ENCODE results near the gene HHAT.

Gene HHAT

DNA sequence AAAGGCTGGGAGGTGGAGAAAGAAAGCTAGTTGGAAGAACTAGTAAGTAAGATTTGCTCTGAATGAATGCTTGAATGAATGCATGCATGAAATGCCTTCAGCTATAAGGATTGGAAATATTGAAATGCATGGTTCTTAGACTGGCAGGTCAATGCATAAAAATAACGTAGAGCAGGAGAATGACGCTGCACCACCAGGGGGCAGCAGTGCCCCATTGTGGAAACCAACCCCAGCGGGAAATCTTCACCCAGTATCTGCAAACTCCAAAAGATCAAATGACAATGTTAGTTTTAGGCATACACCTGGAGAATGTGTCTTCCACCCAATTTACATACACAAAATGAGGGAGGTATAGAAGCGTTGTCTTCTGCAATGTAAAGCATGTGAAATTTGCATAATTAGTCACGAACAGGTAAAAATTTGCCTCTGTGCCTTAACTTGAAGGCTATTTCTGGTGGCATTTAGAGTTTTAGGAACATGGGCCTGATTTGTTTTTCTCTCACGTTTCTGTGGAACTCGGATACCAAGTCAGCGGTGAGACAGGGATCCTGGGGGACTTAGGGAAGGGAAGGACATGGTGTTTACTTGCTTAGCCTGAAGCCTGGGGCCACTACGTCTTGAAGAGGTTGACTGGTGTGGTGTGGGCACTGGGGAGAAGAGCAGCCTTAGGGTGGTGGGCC, 78.6 kb downstream of the HHAT start:
- peak; percentile 64 for TF ChIP-seq GATA2 (IDR thresholded peaks at IDR 0.05; ENCODE audit: low read depth, low read length)
- TF ChIP-seq GATA3 (IDR thresholded peaks at IDR 0.05; ENCODE audit: low read depth, low read length), result no peak

DNA sequence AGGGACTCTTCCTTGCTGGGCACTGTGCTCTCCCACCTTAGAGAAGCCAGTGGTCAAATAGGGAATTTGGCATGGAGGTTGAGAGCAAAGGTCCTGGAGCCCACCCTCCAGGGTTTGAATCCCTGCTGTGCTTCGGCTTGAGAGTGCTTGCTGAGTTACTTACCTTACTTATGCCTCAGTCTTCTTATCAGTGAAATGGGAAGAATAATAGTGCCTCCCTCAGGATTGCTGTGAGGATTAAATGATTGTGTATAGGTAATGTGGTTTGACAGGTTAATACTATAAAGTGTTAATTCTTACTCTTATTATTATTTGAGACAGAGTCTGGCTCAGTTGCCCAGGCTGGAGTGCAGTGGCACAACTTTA, 79.2 kb downstream of the HHAT start:
- TF ChIP-seq GATA3 (IDR thresholded peaks at IDR 0.05; ENCODE audit: low read depth, low read length) (no peak), GATA2 (IDR thresholded peaks at IDR 0.05; ENCODE audit: low read depth, low read length) (no peak)

DNA sequence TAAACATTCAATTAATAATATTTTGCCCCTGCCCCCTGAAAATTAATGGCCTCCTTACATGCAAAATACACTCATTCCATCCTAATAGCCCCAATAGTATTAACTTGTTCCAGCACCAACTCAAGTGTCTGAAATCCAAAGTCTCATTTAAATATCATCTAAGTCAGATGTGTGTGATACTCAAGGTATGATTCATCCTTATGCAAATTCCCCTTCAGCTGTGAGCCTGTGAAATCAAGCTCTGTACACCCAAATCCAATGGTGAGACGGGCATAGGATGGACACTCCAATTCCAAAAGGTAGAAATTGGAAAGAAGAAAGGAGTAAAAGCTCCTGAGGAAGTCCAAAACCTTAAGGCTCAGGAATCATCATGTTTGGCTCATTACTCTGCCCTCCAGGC, 83.5 kb downstream of the HHAT start:
- TF ChIP-seq GATA3 (IDR thresholded peaks at IDR 0.05; ENCODE audit: low read depth, low read length), result no peak
- no peak for TF ChIP-seq GATA2 (IDR thresholded peaks at IDR 0.05; ENCODE audit: low read depth, low read length)

DNA sequence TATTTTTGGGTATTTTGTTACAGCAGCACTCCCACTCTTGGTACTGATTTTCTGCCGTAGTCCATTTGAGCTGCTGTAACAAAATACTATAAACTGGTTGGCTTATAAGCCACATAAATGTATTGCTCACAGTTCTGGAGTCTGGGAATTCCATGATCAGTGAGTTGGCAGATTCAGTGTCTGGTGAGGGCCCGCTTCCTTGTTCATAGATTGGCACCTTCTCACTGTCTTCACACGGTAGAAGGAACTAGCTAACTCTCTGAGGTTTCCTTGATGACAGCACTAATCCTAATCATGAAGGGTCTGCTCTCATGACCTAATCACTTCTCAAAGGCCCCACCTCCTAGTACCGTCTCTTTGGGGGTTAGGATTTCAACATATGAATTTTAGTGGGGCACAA, 85.2 kb downstream of the HHAT start:
- no peak for TF ChIP-seq GATA3 (IDR thresholded peaks at IDR 0.05; ENCODE audit: low read depth, low read length)
- TF ChIP-seq GATA2 (IDR thresholded peaks at IDR 0.05; ENCODE audit: low read depth, low read length), result no peak

DNA sequence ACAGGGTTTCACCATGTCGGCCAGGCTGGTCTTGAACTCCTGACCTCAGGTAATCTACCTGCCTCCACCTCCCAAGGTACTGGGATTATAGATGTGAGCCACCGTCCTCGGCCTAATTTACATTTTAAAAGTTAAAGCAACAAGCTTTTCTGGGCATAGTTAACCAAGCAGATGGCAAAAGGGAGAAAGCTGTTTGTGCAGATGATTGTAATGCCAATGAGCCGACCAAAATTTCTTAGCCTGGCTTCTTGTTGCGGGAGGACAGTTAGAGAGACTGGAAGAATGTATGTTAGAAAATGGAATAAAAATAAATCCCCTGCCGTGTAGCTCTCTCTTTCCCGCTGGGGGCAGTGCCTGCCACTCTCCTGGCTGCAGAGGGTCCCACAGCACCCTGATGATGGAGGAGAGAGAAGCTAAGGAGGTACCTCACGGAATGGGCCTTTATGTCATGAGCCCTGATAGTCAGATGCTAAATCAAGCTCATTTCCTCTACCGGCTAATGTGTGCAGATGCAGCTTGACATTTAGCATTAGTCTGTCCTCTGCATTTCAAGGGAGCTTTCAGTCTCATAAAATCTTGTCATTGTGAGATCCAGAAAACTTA, 87.2 kb downstream of the HHAT start:
- no peak for TF ChIP-seq GATA2 (IDR thresholded peaks at IDR 0.05; ENCODE audit: low read depth, low read length)
- TF ChIP-seq GATA3 (IDR thresholded peaks at IDR 0.05; ENCODE audit: low read depth, low read length), result no peak

DNA sequence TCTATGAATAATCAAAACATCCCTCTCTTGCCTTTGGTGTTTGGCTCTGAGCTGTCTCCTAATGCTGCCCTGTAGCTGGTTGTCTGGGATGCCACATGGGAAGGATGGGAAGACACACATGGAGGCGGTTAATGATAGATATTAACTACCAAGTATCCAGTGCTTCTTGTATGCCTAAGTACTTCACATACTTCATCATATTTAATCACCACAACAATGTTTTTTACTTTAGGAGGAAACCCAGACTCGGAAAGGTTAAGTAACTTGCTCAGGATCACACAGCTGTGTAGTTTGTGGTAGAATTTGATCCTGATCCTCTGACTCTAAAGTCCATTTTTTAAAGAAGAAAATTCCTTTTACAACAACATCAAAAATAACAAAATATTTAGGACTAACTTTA, 88.0 kb downstream of the HHAT start:
- TF ChIP-seq GATA3 (IDR thresholded peaks at IDR 0.05; ENCODE audit: low read depth, low read length) (no peak), GATA2 (IDR thresholded peaks at IDR 0.05; ENCODE audit: low read depth, low read length) (no peak)

DNA sequence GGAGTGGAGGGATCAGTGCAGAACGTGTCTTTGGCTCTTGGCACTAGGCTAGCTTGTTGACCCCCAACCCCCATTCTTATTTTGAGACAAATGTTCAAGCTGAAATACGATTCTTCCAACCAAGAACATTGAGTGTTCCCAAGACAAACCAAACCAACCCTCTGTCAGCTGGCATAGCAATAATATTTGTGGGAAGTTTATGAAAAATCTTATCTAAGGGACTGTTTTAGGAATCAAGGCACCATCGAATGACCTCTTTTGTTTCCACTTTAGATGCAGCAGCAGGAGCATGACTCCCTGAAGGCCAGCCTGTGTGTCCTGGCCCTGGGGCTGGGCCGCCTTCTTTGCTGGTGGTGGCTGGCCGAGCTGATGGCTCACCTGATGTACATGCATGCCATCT, 89.2 kb downstream of the HHAT start:
- no peak for TF ChIP-seq GATA2 (IDR thresholded peaks at IDR 0.05; ENCODE audit: low read depth, low read length)
- no peak for TF ChIP-seq GATA3 (IDR thresholded peaks at IDR 0.05; ENCODE audit: low read depth, low read length)

DNA sequence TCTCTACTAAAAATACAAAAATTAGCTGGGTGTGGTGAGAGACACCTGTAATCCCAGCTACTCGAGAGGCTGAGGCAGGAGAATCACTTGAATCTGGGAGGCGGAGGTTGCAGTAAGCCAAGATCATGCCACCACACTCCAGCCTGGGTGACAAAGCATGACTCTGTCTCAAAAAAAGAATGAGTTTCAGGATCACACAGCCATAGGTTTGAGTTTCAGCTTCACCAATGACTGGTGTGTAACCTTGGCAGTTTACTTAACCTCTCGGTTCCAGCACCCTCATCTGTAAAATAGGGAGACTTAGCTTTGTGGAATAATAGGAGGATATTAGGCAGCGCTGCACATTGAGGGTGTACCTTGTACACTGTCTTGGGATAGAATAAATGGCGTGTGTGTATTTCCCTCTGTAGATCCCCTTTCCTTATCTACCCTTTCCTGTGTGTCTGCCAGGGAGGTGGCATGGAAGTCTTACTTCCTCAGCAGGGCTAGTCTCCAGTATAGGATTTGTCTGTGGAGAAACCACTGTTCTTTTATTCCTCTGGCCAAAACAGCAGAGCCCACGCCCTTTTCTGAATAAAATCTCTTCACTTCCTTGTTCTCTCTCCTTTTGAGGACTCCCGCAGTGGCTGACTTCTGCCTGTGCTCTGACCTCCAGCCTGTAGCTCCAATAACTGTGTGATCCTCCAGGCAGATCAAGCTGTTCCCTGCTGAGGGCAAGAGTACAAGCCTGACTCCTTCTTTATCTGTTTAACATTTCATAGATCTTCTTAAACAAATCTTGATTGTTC, 90.4 kb downstream of the HHAT start:
- TF ChIP-seq GATA2 (IDR thresholded peaks at IDR 0.05; ENCODE audit: low read depth, low read length) (no peak), GATA3 (IDR thresholded peaks at IDR 0.05; ENCODE audit: low read depth, low read length) (no peak)

DNA sequence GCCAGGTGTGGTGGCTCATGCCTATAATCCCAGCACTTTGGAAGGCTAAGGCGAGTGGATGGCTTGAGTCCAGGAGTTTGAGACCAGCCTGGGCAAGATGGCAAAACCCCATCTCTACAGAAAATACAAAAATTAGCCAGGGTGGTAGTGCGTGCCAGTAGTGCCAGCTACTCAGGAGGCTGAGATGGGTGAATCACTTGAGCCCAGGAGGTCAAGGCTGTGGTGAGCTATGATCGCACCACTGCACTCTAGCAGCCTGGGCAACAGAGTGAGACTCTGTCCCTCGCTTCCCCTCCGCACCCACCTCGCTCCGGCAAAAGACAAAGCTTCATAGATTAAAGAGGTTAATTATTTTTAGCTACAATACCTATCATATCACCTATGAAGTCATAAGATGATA, 100.0 kb downstream of the HHAT start:
- TF ChIP-seq GATA3 (IDR thresholded peaks at IDR 0.05; ENCODE audit: low read depth, low read length) (no peak), GATA2 (IDR thresholded peaks at IDR 0.05; ENCODE audit: low read depth, low read length) (no peak)

DNA sequence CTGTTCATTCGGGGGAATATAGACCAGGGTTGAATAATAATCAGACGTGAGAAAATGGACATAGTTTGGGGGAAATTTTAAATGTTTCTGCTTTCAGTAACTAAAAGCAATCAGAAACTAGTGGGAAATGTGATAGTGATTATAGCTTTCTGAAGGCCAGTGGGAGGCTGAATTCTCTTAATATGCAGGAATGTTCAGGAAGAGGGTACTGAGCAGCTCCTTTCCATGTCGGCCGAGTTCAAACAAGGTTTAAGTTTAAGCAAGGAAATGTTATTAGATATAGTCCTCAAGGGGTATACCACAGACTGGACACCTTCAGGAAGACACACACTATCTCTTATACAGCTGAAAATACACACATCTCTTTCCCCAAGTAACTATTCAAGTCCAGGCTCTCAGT, 105.5 kb downstream of the HHAT start:
- TF ChIP-seq GATA2 (IDR thresholded peaks at IDR 0.05; ENCODE audit: low read depth, low read length), result no peak
- TF ChIP-seq GATA3 (IDR thresholded peaks at IDR 0.05; ENCODE audit: low read depth, low read length), result no peak

DNA sequence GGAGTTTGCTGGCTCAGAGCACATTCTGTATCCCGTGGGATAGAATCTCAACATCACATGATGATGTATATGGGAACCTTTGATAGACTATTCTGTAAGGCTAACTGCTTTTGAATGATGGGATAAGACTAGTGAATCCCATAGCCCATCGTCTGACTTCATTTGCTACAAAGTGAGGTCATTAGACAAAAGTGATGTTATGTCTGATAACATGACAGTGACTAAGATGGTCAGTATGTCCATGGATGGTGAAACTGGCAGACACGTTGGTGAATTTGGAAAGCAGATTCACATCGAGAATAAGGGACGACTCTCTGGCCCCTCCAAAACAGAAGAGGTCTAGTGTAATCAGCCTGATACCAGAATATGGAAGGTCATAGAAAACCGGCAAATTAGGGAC, 108.4 kb downstream of the HHAT start:
- TF ChIP-seq GATA3 (IDR thresholded peaks at IDR 0.05; ENCODE audit: low read depth, low read length) (no peak), GATA2 (IDR thresholded peaks at IDR 0.05; ENCODE audit: low read depth, low read length) (no peak)

DNA sequence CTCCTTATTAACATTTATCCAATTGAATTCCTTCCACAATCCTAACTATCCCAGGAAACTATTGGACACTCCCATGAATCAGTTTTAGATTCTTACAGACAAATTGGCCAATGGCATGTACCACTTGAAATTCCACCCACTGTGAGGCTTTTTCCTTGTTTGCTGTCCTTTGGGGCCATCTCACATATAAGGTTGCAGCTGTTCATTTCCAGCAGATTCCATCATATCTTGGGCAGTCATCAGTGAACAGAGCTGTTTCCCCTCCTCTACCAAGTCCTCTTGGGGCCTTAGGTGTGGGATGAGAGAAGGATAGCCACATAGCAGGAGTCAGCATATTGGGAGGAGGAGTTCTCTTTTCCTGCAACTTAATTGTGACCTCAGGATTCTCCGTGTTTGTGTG, 109.1 kb downstream of the HHAT start:
- TF ChIP-seq GATA2 (IDR thresholded peaks at IDR 0.05; ENCODE audit: low read depth, low read length), result no peak
- no peak for TF ChIP-seq GATA3 (IDR thresholded peaks at IDR 0.05; ENCODE audit: low read depth, low read length)

DNA sequence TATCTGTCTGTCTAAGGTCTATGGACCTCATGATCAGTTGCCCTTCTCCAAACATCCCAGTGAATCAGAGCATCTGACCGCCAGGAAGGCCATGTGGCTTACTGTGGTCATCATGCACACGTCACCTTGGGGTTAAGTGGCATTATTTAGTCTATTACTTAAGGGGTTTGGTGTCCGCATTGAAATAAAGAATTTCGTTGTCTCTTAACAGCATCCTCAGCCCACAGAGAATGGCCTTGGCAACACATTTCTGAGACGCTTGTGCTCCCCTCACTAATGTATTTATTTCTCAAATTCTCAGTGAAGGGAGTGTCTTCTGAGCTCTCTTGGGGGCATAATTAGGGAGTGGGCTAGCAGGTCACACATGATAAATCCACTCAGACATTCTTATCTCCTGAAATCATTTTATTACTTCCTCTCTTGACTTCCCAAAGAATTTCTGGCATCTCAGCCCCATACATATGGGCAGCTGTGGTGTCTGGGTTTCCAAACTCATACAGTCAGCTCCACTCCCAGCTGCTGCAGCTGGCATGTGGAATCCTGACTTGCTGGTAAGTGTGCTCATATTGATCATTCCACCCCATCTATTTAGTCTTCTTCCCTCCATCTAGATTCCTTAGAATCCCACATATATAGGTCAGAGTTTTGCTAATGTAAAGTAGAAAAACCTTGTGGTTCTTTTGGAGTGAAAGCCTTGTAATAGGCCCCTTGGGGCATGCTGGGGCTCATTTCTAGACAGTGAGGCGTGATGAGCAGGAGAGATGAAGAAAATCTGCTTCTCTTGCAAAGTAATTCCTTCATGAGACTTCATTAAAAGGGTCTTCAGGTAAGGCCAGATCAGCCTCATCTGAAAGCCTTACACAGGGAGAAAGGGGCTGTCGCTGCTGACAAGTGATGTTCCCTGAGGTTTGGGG, 110.5 kb downstream of the HHAT start:
- TF ChIP-seq GATA2 (IDR thresholded peaks at IDR 0.05; ENCODE audit: low read depth, low read length) (no peak), GATA3 (IDR thresholded peaks at IDR 0.05; ENCODE audit: low read depth, low read length) (no peak)

DNA sequence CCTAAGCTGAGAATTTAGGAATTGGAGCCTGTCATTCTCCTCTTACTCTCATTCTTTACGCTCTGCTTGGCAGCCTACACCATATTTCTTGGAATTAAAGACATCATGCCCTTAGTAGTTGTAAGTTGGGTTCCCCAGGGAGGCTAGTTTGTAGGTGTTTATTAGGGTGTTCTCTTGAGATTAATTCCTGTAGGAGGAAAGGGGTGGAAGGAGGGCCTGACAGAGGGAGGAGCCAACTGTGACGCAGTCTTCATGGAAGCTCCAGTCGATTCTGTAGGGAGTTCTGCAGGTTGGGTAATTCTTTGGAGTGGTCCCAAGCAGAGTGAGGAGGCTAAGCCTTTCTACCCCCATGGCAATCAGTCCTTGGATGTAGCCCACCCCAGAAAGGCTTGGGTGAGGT, 111.4 kb downstream of the HHAT start:
- TF ChIP-seq GATA3 (IDR thresholded peaks at IDR 0.05; ENCODE audit: low read depth, low read length), result no peak
- no peak for TF ChIP-seq GATA2 (IDR thresholded peaks at IDR 0.05; ENCODE audit: low read depth, low read length)

Data from SH-SY5Y (cell line).